H1 (cell line): ENCODE data around the gene SUPT4H1. TPM values are rescaled to one million over a fixed set of nuclear protein-coding genes. Genes with fewer than 3 reads are reported as not detected.

Experiments
- CEBPB ChIP-seq: IDR thresholded peaks from 2 replicates; pipeline ENCODE4 v1.6.1; 2012; ENCODE audit warnings: low read depth, low read length
- EP300 ChIP-seq, 2 experiments: IDR thresholded peaks; 1 replicate in 1 of 2; 2 replicates in 1 of 2; pipeline ENCODE4 v1.6.1; 2011 to 2012; ENCODE audit warnings: low read depth in 2 of 2, low read length in 2 of 2, mild to moderate bottlenecking in 2 of 2, borderline replicate concordance in 1 of 2, inconsistent platforms in 1 of 2, moderate library complexity in 1 of 2
- GTF2F1 ChIP-seq: IDR thresholded peaks from 2 replicates; pipeline ENCODE4 v1.6.1; 2012; ENCODE audit warnings: low read depth, low read length, improper control_type of control experiment, borderline replicate concordance
- KDM4A ChIP-seq: IDR thresholded peaks from one replicate; pipeline ENCODE4 v1.7.1; 2012; ENCODE audit warnings: low read depth, mild to moderate bottlenecking, moderate library complexity, low read length, inconsistent platforms; ENCODE audit not compliant: severe bottlenecking
- RXRA ChIP-seq: IDR thresholded peaks from 2 replicates; pipeline ENCODE4 v1.6.1; 2011; ENCODE audit warnings: low read depth, mild to moderate bottlenecking, low read length, moderate library complexity; ENCODE audit not compliant: insufficient read depth
- SRF ChIP-seq: IDR thresholded peaks from 2 replicates; pipeline ENCODE4 v1.6.1; 2011; ENCODE audit warnings: mild to moderate bottlenecking, low read depth, low read length, moderate library complexity
- polyA plus RNA-seq, 7 experiments: library from polyadenylated mRNA; depleted of rRNA in 3 of 7; stranded (reverse) in 5 of 7; unstranded in 2 of 7; fragments of >200 nt in 5 of 7; fragments of 200-250 nt in 2 of 7; gene quantifications; 1 replicate in 5 of 7; 2 replicates in 1 of 7; 4 replicates in 1 of 7; pipeline versions ENCODE4 v1.2.1 to v1.2.3, GENCODE V29; 2011 to 2013; ENCODE audit warnings: missing spikeins in 2 of 7, mixed read lengths in 2 of 7
- total RNA-seq: library from RNA; stranded (reverse); fragmentation: NEBNext Ultra II Directional; extraction: Animal tissue kit (Norgen Biotek cat#: 25700); gene quantifications from 2 replicates; pipeline ENCODE4 v1.2.1, GENCODE V29; 2021

The SUPT4H1 gene
- total and polyA plus RNA-seq, 2 of the 8 experiments (the other 6 are each of a cell fraction or from before 2014, with no cell fraction given) = 112 to 143 TPM

GRCh38 chr17:58384897-58385296, 32.9 kb upstream of the SUPT4H1 start (continued):
- TF ChIP-seq GTF2F1 = no peak
- no peak for TF ChIP-seq SRF
- TF ChIP-seq EP300 (IDR thresholded peaks at IDR 0.05; ENCODE audit: borderline replicate concordance in 1 of 2, low read depth in 2 of 2, low read length in 2 of 2) = no peak
- TF ChIP-seq KDM4A = no peak
- no peak for TF ChIP-seq RXRA
- no peak for TF ChIP-seq CEBPB
- TF ChIP-seq, all 59 proteins: peak for 0
